GM19240 (cell line): Measurements from ENCODE around the gene U2SURP.
"Not testable (repeated sequence)": the region's sequence is repeated elsewhere in the genome, so short reads cannot be mapped to it uniquely, and the experiment has no call there.

Experiments used
- DNase-seq: peaks from one replicate; pipeline ENCODE4 v3.0.0; 2011; ENCODE audit warnings: low spot score; ENCODE audit not compliant: insufficient read length

Gene U2SURP

GRCh38 chr3:143070977-143071551 lies 69.7 kb downstream of the U2SURP start:
- DNase-seq = no peak

DNA sequence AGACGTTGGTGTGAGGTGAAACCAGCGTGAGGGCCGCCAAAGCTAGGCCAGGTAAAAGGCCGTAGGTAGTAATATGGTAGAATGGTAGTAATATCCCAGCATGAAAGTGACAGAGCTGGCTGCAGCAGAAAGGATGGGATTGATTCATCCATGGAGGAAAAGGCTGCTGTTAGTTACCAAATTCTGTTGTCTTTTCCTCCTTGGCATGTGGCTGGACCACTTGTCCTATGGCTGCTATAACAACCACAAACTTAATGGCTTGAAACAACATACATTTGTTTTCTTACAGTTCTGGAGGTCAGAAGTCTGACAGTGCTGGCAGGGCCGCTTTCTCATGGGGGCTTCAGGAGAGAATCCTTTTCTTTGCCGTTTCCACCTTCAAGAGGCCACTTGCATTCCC lies 70.4 kb downstream of the U2SURP start:
- no peak for DNase-seq

GRCh38 chr3:143072298-143073020 lies 71.1 kb downstream of the U2SURP start:
- DNase-seq = not testable (repeated sequence)

DNA sequence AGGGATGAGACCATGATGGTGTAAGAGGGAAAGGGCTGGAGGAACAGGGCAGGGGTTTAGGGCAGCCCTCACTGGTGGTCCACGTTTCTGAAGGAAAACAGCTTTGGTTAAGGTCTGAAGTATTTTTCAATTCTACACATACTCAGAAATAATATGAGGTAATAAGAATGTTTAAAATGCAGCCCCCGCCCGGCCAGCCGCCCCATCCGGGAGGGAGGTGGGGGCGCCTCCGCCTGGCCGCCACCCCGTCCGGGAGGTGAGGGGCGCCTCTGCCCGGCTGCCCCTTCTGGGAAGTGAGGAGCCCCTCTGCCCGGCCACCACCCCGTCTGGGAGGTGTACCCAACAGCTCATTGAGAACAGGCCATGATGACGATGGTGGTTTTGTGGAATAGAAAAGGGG lies 72.2 kb downstream of the U2SURP start:
- not testable (repeated sequence) for DNase-seq

GRCh38 chr3:143073983-143074382 lies 72.6 kb downstream of the U2SURP start:
- not testable (repeated sequence) for DNase-seq

DNA sequence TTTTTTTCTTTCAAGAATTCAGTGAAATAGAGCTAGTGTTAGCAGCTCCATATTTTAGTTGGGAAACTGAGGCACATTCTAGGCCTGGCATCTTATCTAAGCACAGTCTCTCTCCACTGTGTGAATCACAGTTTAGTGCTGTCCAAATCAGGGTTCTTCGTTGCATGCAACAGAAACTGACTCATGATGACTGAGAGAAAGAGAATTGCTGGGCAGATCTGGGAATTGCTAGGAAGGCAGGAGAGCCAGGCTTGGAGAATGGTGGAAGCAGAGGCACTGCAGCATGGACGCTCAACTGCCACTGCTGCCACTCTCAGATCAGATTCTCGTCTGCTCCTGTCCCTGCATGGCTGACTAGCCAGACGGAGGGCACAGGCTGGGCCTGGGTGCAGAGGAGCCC lies 77.5 kb downstream of the U2SURP start:
- DNase-seq = no peak

GRCh38 chr3:143080196-143080595 lies 78.8 kb downstream of the U2SURP start:
- DNase-seq = no peak

GRCh38 chr3:143081365-143081764 lies 80.0 kb downstream of the U2SURP start:
- no peak for DNase-seq

GRCh38 chr3:143081844-143082778 lies 80.7 kb downstream of the U2SURP start:
- DNase-seq = peak; percentile 53

DNA sequence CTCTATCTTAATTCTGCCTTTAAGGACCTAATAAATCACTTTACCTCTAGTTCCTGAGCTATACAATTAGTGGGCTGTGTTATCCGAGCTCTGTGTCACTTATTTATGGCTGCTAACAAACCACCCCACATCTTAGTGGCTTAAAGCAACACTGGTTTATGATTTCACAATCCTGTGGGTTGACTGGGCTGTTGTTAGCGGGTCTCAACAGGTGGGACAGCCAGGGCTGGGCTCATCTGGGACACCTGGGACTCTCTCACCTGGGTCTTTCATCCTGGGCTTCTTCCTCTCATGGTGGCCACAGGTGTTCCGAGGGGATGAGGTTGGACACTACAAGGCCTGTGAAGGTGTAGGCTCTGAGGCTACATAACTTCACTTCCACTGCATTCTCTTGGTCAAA lies 82.4 kb downstream of the U2SURP start:
- no peak for DNase-seq

- no peak for DNase-seq
Observed at GRCh38 chr3:143084856-143085731, 83.7 kb downstream of the U2SURP start.

GRCh38 chr3:143088835-143089234 lies 87.5 kb downstream of the U2SURP start:
- no peak for DNase-seq

DNA sequence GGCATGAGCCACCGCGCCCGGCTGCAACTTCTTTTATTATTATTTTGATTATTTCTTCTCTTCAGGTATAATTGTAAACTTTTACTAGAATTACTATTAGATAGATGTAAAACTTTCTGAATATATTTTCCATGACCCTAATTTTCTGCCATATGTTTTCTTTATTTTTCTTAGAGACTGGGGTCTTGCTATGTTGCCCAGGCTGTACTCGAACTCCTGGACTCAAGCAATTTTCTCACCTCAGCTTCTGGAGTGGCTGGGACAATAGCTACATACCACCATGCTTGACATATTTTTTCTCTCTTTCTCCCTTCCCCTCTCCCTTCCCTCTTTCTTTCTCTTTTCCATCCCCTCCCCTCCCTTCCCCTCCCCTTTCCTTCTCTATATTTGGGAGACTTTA lies 88.6 kb downstream of the U2SURP start:
- no peak for DNase-seq

DNA sequence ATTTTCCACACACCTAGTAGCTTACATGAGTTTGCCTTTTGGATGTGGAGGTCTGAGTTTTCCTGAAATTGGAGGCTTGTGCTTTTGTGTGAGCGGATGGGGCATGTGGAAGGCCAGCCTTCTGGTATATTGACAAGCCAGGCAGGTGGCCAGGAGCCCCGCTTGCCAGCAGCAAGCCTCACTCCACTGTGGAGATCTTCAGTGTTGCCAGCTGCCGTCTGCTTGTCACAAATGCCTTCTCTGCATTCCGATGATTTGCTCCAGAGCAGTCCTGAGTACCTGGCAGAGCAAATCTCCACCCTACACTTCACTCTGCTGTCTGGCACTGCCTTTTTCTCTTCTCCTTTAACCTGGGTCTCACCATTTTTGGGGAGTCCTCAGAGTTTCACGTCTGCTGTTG lies 89.1 kb downstream of the U2SURP start:
- no peak for DNase-seq

DNA sequence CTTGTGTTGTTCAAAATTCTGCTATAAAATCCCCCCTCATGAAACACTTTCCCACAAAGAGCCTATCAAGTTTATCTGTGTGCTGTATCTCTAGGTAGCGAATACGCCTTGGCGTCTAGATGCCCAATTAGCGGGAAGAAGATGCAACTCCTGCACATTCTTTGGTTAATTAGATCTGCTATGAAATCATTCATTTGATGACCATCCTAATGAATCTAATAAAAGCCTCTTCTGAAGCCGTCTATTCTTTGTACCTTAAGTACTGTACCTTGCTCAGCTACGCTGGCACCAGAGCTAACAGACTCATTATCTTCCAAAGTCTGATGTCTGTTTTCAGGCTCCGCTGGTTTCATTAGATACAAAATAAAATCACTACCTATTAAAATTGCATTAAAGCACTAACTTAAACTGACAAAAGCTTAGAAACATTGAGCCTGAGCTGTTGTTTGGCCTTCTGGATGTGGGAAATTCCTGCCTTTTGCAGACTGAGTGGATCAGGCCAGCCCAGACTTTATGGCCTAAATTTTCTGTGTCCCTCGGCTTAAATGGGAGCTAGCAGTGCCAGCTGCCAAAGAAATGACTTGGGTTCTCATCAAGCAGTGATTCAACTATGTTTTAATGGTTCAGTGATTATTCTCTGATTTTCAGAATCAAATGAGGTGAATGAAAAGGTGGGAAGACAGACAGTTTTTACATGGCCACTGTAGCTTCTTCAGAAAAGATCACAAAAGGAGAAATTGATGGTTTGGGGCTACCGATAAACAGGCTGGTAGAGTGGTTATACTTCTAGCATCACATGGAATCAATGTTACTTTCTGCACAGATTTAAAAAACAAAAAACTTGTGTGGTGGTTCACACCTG lies 89.8 kb downstream of the U2SURP start:
- no peak for DNase-seq

DNA sequence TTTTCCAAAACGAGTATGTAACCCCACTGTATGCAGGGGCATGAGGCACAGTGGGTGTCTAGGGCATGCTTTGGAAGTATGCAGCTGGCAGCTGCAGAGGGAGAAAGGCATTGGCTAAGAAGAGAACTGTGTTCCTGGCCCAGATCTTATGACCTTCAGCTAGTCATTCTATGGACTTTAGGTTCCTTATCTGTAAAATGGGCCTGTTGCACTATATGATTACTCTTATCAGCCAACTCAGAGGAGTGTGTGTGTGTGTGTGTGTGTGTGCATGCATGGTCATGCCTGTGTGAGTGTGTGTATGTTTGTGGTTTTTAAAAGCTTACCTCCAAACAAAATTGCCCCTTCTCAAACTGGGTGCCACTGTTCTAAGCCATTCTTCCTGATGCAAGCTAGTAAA lies 90.8 kb downstream of the U2SURP start:
- no peak for DNase-seq

DNA sequence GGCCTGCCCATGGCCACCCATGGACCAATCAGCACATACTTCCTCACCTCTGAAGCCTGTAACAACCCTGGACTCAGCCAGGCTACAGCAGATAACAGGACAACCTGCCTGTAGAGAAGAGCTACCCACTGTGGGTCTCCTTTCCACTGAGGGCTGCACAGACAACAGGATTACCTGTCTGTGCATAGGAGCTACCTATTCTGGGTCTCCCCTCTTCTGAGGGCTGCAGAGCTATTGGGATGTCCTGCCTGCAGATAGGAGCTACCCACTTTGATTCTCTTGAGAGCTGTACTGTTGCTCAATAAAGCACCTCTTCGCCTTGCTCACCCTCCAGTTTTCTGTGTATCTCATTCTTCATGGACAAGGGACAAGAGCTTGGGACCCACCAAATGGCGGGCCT lies 94.4 kb downstream of the U2SURP start:
- DNase-seq = no peak

DNA sequence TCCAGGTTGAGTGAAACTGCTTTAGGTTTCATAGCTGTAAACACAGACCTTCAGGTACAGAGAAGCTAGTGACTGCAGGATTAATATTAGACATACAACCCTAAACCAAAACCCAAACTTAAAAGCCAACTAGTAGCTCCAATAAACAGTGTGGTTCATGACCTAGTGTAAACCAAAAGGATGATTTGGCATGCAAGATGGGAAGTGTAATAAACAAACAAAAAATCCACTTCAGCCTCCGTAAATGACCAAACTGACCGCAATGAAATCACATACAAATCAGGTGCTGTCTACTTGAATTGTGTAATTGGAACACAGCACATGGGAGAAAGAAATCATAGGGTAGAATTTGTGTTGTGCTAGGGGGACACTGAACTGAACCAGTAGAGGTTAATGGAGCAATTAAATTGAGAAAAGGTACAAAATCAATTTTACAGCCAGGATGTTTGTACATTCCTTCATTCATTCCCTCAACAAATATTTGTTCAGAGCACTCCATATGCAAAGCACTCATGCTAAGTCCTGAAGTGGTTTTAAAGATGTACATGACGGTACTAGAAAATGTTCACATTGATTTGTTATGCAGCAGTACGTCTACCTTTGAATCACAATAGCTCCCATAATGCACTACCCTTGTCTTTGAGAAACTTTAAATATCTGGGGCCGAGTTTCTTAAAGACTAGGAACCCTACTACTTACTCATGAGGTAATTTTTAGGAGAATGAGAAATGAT lies 96.8 kb downstream of the U2SURP start:
- no peak for DNase-seq

GRCh38 chr3:143099210-143099609 lies 97.8 kb downstream of the U2SURP start:
- no peak for DNase-seq

- no peak for DNase-seq
Observed at GRCh38 chr3:143099690-143100089, 98.3 kb downstream of the U2SURP start.
